ENCODE results near the gene TBC1D3B. TPM values are rescaled to one million over a fixed set of nuclear protein-coding genes. Genes with fewer than 3 reads are reported as not detected.
"Not testable (repeated sequence)": the region's sequence is repeated elsewhere in the genome, so short reads cannot be mapped to it uniquely, and the experiment has no call there.

Gene TBC1D3B
- total RNA-seq, 1 experiment from 2014 or later: 6.3 TPM

GRCh38 chr17:36209575-36209974 is 33.1 kb upstream of the TBC1D3B start (continued):
- TF ChIP-seq RELA (CRISPR knock-in tag; IDR thresholded peaks at IDR 0.05; ENCODE audit: borderline replicate concordance): no peak

- H3K27me3 Mint-ChIP-seq (ENCODE audit: low read depth); H3K4me1 Mint-ChIP-seq; DNase-seq (ENCODE audit: low spot score); POLR2A ChIA-PET; ATAC-seq; H3K27ac Mint-ChIP-seq; H3K36me3 Mint-ChIP-seq; H3K9me3 Mint-ChIP-seq; H3K4me3 Mint-ChIP-seq: not testable (repeated sequence)
- CTCF ChIA-PET: interaction anchor here (0.6 kb wide), 1 partner anchor 1443 kb away, joined by 3 read pairs; no protein-coding TSS in a partner anchor
Measured at GRCh38 chr17:36207383-36207782, 30.9 kb upstream of the TBC1D3B start.

- H3K36me3 Mint-ChIP-seq; DNase-seq (ENCODE audit: low spot score); POLR2A ChIA-PET; H3K9me3 Mint-ChIP-seq; H3K4me3 Mint-ChIP-seq; H3K27me3 Mint-ChIP-seq (ENCODE audit: low read depth); H3K4me1 Mint-ChIP-seq; H3K27ac Mint-ChIP-seq; ATAC-seq: not testable (repeated sequence)
- CTCF ChIA-PET: interaction anchor here (0.7 kb wide), 1 partner anchor 24 kb away, joined by 3 read pairs; no protein-coding TSS in a partner anchor
Measured at GRCh38 chr17:36206486-36206821, 30.0 kb upstream of the TBC1D3B start.

- Mint-ChIP-seq H3K9me3 (no peaks in the 10 kb centered on the region), H3K27ac (no peak overlapping the region), H3K36me3 (no peaks in the 10 kb centered on the region), H3K4me1 (peaks cover 8% of the 10 kb centered on the region), H3K4me3 (no peak overlapping the region), H3K27me3 (ENCODE audit: low read depth) (no peaks in the 10 kb centered on the region)
- ChIA-PET CTCF (interaction anchor here (0.7 kb wide), 1 partner anchor 23 kb away, joined by 3 read pairs; no protein-coding TSS in a partner anchor), POLR2A (no interaction called here)
- no peak for DNase-seq (ENCODE audit: low spot score)
- ATAC-seq: no peak
- TF ChIP-seq IRF1 (CRISPR knock-in tag; IDR thresholded peaks at IDR 0.05) (no peak), ESRRA (CRISPR knock-in tag; IDR thresholded peaks at IDR 0.05; ENCODE audit: borderline replicate concordance) (no peak), ETV6 (CRISPR knock-in tag; IDR thresholded peaks at IDR 0.05) (no peak), EMX1 (CRISPR knock-in tag; IDR thresholded peaks at IDR 0.05) (no peak)
Measured at GRCh38 chr17:36205637-36206485, 29.4 kb upstream of the TBC1D3B start.

- H3K4me3 Mint-ChIP-seq: no peak overlapping the region
- no peaks in the 10 kb centered on the region for H3K9me3 Mint-ChIP-seq
- H3K27me3 Mint-ChIP-seq (ENCODE audit: low read depth): no peaks in the 10 kb centered on the region
- peaks cover 8% of the 10 kb centered on the region for H3K4me1 Mint-ChIP-seq
- H3K27ac Mint-ChIP-seq: no peak overlapping the region
- ChIA-PET POLR2A (no interaction called here), CTCF (interaction anchor here (0.9 to 1.4 kb wide), 3 partner anchors 9 to 278 kb away, joined by 3 to 5 read pairs (median 4); no protein-coding TSS in a partner anchor)
- ATAC-seq: no peak
- no peaks in the 10 kb centered on the region for H3K36me3 Mint-ChIP-seq
- TF ChIP-seq ZNF396 (CRISPR knock-in tag; IDR thresholded peaks at IDR 0.05; ENCODE audit: borderline replicate concordance) (no peak), IRF2 (CRISPR knock-in tag; IDR thresholded peaks at IDR 0.05; ENCODE audit: borderline replicate concordance, low read depth) (no peak), RORB (CRISPR knock-in tag; IDR thresholded peaks at IDR 0.05) (no peak), FOXP1 (CRISPR knock-in tag; IDR thresholded peaks at IDR 0.05; ENCODE audit: borderline replicate concordance) (no peak)
- no peak for DNase-seq (ENCODE audit: low spot score)
Measured at GRCh38 chr17:36204724-36205500, 28.5 kb upstream of the TBC1D3B start.

- ChIA-PET POLR2A (no interaction called here), CTCF (interaction anchor here (1.3 to 1.4 kb wide), 3 partner anchors 8 to 234 kb away, joined by 5 read pairs; no protein-coding TSS in a partner anchor)
- no peak overlapping the region for H3K4me3 Mint-ChIP-seq
- no peaks in the 10 kb centered on the region for H3K27me3 Mint-ChIP-seq (ENCODE audit: low read depth)
- ATAC-seq: no peak
- no peaks in the 10 kb centered on the region for H3K36me3 Mint-ChIP-seq
- H3K9me3 Mint-ChIP-seq: no peaks in the 10 kb centered on the region
- no peak for TF ChIP-seq ZBTB43 (CRISPR knock-in tag; IDR thresholded peaks at IDR 0.05)
- TF ChIP-seq CTCF (IDR thresholded peaks at IDR 0.05): no peak
- TF ChIP-seq NR3C1 (CRISPR knock-in tag; conservative IDR thresholded peaks at IDR 0.05; ENCODE audit: low read depth): no peak
- TF ChIP-seq ELF4 (CRISPR knock-in tag; IDR thresholded peaks at IDR 0.05; ENCODE audit: low read depth): no peak
- no peak for TF ChIP-seq GABPB1 (CRISPR knock-in tag; IDR thresholded peaks at IDR 0.05)
- TF ChIP-seq TEAD4 (CRISPR knock-in tag; IDR thresholded peaks at IDR 0.05): no peak
- TF ChIP-seq SP1 (CRISPR knock-in tag; conservative IDR thresholded peaks at IDR 0.05): no peak
- TF ChIP-seq ZNF671 (CRISPR knock-in tag; IDR thresholded peaks at IDR 0.05): no peak
- no peak for TF ChIP-seq ATF1 (CRISPR knock-in tag; IDR thresholded peaks at IDR 0.05)
- DNase-seq (ENCODE audit: low spot score): no peak
- no peak overlapping the region for H3K27ac Mint-ChIP-seq
- peaks cover 8% of the 10 kb centered on the region for H3K4me1 Mint-ChIP-seq
Measured at GRCh38 chr17:36203335-36203734, 26.9 kb upstream of the TBC1D3B start.

Measured in WTC11 (cell line).